HepG2 (cell line): ENCODE results near the gene CEP170. TPM values are rescaled to one million over a fixed set of nuclear protein-coding genes. Genes with fewer than 3 reads are reported as not detected.

Source experiments
- CCDC6 ChIP-seq: sonication (generic); formaldehyde crosslinking; IDR thresholded peaks from 2 replicates; pipeline ENCODE4 v1.8.1; 2022; ENCODE audit warnings: mild to moderate bottlenecking, missing genetic modification reagents, moderate library complexity
- GATA4 ChIP-seq: sonication (generic); IDR thresholded peaks from 2 replicates; pipeline ENCODE4 v1.6.1; 2016; ENCODE audit warnings: antibody characterized with exemption, low read depth, borderline replicate concordance
- JUND ChIP-seq: sonication (generic); formaldehyde crosslinking; IDR thresholded peaks from 2 replicates; pipeline ENCODE4 v1.8.0; 2022; ENCODE audit warnings: mild to moderate bottlenecking, missing genetic modification reagents
- KLF6 ChIP-seq: IDR thresholded peaks from 2 replicates; pipeline ENCODE4 v1.8.0; 2016; ENCODE audit warnings: missing biosample characterization, missing genetic modification reagents
- MYC ChIP-seq: sonication (generic); formaldehyde crosslinking; IDR thresholded peaks from 2 replicates; pipeline ENCODE4 v1.9.0; 2021; ENCODE audit warnings: missing genetic modification reagents, borderline replicate concordance
- NCOA2 ChIP-seq: sonication (generic); formaldehyde crosslinking; IDR thresholded peaks from 2 replicates; pipeline ENCODE4 v1.8.0; 2022; ENCODE audit warnings: inconsistent platforms
- TBX2 ChIP-seq: sonication (generic); formaldehyde crosslinking; IDR thresholded peaks from 2 replicates; pipeline ENCODE4 v1.5.0; 2020; ENCODE audit warnings: missing genetic modification reagents, mild to moderate bottlenecking, borderline replicate concordance
- YEATS4 ChIP-seq: sonication (generic); formaldehyde crosslinking; IDR thresholded peaks from 2 replicates; pipeline ENCODE4 v1.4.0; 2020; ENCODE audit warnings: missing genetic modification reagents, borderline replicate concordance
- ZMAT3 ChIP-seq: sonication (generic); formaldehyde crosslinking; conservative IDR thresholded peaks from 2 replicates; pipeline ENCODE4 v1.7.0; 2021; ENCODE audit warnings: missing genetic modification reagents
- ZNF124 ChIP-seq: sonication (generic); formaldehyde crosslinking; IDR thresholded peaks from 2 replicates; pipeline ENCODE4 v1.4.0; 2020; ENCODE audit warnings: missing genetic modification reagents
- ZNF138 ChIP-seq: sonication (generic); formaldehyde crosslinking; IDR thresholded peaks from 2 replicates; pipeline ENCODE4 v1.5.0; 2020; ENCODE audit warnings: mild to moderate bottlenecking, low read depth, missing genetic modification reagents
- ZNF383 ChIP-seq: sonication (generic); formaldehyde crosslinking; IDR thresholded peaks from 2 replicates; pipeline ENCODE4 v1.4.0; 2020; ENCODE audit warnings: missing genetic modification reagents, mild to moderate bottlenecking, borderline replicate concordance
- ZNF615 ChIP-seq: sonication (generic); formaldehyde crosslinking; IDR thresholded peaks from 2 replicates; pipeline ENCODE4 v1.5.0; 2020; ENCODE audit warnings: mild to moderate bottlenecking, missing genetic modification reagents, borderline replicate concordance
- ZNF746 ChIP-seq: sonication (generic); formaldehyde crosslinking; IDR thresholded peaks from 2 replicates; pipeline ENCODE4 v1.8.0; 2022; ENCODE audit warnings: mild to moderate bottlenecking, missing genetic modification reagents
- ZNF782 ChIP-seq: sonication (generic); formaldehyde crosslinking; IDR thresholded peaks from 2 replicates; pipeline ENCODE4 v1.4.0; 2020; ENCODE audit warnings: missing genetic modification reagents, mild to moderate bottlenecking, borderline replicate concordance
- ZNF850 ChIP-seq: sonication (generic); formaldehyde crosslinking; conservative IDR thresholded peaks from 2 replicates; pipeline ENCODE4 v1.9.0; 2021; ENCODE audit warnings: mild to moderate bottlenecking, missing genetic modification reagents
- ZSCAN22 ChIP-seq: sonication (generic); formaldehyde crosslinking; IDR thresholded peaks from 2 replicates; pipeline ENCODE4 v1.4.0; 2020; ENCODE audit warnings: mild to moderate bottlenecking, missing genetic modification reagents
- ZSCAN29 ChIP-seq: sonication (generic); formaldehyde crosslinking; conservative IDR thresholded peaks from 2 replicates; pipeline ENCODE4 v1.4.0; 2020; ENCODE audit warnings: mild to moderate bottlenecking, missing genetic modification reagents
- polyA plus RNA-seq, 8 experiments: library from polyadenylated mRNA; depleted of rRNA in 3 of 8; stranded (reverse) in 7 of 8; unstranded in 1 of 8; fragments of >200 nt; fragmentation: Illumina TruSeq in 4 of 8; extraction: Trizol in 4 of 8; gene quantifications; 2 replicates each; pipeline versions ENCODE4 v1.2.1 to v1.2.3, GENCODE V29; 2011 to 2016; ENCODE audit warnings: low read depth in 4 of 8, missing spikeins in 1 of 8, mixed read lengths in 1 of 8; ENCODE audit not compliant: insufficient read depth in 1 of 8
- total RNA-seq, 5 experiments: library from RNA; depleted of rRNA; stranded (reverse); fragments of >200 nt; fragmentation: Illumina TruSeq; extraction: Trizol; gene quantifications; 2 replicates each; pipeline ENCODE4 v1.2.3, GENCODE V29; 2016; ENCODE audit warnings: low read depth in 1 of 5
- TF ChIP-seq, protein P1 (sequence below): sonication (generic); formaldehyde crosslinking; IDR thresholded peaks from 2 replicates; pipeline ENCODE4 v1.8.1; 2023; ENCODE audit warnings: mild to moderate bottlenecking, moderate library complexity, missing genetic modification reagents
- TF ChIP-seq, protein P2 (sequence below): sonication (generic); formaldehyde crosslinking; IDR thresholded peaks from 2 replicates; pipeline ENCODE4 v1.5.0; 2020; ENCODE audit warnings: missing genetic modification reagents
- TF ChIP-seq, protein P3 (sequence below): IDR thresholded peaks from 2 replicates; pipeline ENCODE4 v1.4.0; 2020; ENCODE audit warnings: mild to moderate bottlenecking, missing genetic modification reagents
- TF ChIP-seq, protein P4 (sequence below): sonication (generic); formaldehyde crosslinking; conservative IDR thresholded peaks from 2 replicates; pipeline ENCODE4 v1.4.0; 2020; ENCODE audit warnings: missing genetic modification reagents

Gene CEP170
- total and polyA plus RNA-seq, 2 of the 13 experiments (the other 11 are each of a cell fraction or from before 2014, with no cell fraction given) = 23.0 to 28.6 TPM

GRCh38 chr1:243254927-243255790 is at the start of gene CEP170 (continued):
- TF ChIP-seq ZNF124 (CRISPR knock-in tag) (no peak), GATA4 (0 out of 2 replicates have a peak, but pooled peaks have one; percentile 26), ZNF615 (CRISPR knock-in tag) (no peak), JUND (CRISPR knock-in tag) (no peak), ZNF383 (0 out of 2 replicates have a peak, but pooled peaks have one; percentile 71), ZNF850 (CRISPR knock-in tag) (no peak), ZNF782 (peak; percentile 83; the same call in 1 of the 2 replicates), TBX2 (0 out of 2 replicates have a peak, but pooled peaks have one; percentile 20), KLF6 (CRISPR knock-in tag) (0 out of 2 replicates have a peak, but pooled peaks have one; percentile 33), ZNF746 (CRISPR knock-in tag) (0 out of 2 replicates have a peak, but pooled peaks have one; percentile 11), CCDC6 (no peak), ZNF138 (CRISPR knock-in tag) (no peak), YEATS4 (CRISPR knock-in tag) (peak; percentile 64; the same call in 1 of the 2 replicates), ZMAT3 (CRISPR knock-in tag) (no peak; the same call in 1 of the 2 replicates), NCOA2 (CRISPR knock-in tag) (no peak), ZSCAN22 (CRISPR knock-in tag) (no peak), MYC (CRISPR knock-in tag) (peak; percentile 38; the same call in 1 of the 2 replicates), ZSCAN29 (CRISPR knock-in tag) (no peak)
- TF ChIP-seq, protein P1, sequence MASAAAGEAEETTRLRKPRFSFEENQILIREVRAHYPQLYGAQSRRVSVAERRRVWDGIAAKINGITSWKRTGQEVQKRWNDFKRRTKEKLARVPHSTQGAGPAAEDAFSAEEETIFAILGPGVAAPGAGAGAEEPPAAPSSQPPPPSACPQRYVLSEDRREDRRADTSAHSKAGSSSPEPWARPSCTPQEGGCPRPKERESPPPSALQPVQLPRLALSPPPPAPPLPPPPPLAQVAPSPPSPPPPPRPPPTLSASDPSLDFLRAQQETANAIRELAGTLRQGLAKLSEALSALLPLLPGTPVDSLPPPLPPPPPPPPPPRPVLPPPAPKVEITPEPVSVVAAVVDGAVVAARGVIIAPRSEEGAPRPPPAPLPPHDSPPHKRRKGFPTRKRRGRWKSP (CRISPR knock-in tag) = 0 out of 2 replicates have a peak, but pooled peaks have one; percentile 37
- TF ChIP-seq, protein P2, sequence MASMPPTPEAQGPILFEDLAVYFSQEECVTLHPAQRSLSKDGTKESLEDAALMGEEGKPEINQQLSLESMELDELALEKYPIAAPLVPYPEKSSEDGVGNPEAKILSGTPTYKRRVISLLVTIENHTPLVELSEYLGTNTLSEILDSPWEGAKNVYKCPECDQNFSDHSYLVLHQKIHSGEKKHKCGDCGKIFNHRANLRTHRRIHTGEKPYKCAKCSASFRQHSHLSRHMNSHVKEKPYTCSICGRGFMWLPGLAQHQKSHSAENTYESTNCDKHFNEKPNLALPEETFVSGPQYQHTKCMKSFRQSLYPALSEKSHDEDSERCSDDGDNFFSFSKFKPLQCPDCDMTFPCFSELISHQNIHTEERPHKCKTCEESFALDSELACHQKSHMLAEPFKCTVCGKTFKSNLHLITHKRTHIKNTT (CRISPR knock-in tag) = no peak
- TF ChIP-seq, protein P3, sequence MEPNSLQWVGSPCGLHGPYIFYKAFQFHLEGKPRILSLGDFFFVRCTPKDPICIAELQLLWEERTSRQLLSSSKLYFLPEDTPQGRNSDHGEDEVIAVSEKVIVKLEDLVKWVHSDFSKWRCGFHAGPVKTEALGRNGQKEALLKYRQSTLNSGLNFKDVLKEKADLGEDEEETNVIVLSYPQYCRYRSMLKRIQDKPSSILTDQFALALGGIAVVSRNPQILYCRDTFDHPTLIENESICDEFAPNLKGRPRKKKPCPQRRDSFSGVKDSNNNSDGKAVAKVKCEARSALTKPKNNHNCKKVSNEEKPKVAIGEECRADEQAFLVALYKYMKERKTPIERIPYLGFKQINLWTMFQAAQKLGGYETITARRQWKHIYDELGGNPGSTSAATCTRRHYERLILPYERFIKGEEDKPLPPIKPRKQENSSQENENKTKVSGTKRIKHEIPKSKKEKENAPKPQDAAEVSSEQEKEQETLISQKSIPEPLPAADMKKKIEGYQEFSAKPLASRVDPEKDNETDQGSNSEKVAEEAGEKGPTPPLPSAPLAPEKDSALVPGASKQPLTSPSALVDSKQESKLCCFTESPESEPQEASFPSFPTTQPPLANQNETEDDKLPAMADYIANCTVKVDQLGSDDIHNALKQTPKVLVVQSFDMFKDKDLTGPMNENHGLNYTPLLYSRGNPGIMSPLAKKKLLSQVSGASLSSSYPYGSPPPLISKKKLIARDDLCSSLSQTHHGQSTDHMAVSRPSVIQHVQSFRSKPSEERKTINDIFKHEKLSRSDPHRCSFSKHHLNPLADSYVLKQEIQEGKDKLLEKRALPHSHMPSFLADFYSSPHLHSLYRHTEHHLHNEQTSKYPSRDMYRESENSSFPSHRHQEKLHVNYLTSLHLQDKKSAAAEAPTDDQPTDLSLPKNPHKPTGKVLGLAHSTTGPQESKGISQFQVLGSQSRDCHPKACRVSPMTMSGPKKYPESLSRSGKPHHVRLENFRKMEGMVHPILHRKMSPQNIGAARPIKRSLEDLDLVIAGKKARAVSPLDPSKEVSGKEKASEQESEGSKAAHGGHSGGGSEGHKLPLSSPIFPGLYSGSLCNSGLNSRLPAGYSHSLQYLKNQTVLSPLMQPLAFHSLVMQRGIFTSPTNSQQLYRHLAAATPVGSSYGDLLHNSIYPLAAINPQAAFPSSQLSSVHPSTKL = no peak
- TF ChIP-seq, protein P4, sequence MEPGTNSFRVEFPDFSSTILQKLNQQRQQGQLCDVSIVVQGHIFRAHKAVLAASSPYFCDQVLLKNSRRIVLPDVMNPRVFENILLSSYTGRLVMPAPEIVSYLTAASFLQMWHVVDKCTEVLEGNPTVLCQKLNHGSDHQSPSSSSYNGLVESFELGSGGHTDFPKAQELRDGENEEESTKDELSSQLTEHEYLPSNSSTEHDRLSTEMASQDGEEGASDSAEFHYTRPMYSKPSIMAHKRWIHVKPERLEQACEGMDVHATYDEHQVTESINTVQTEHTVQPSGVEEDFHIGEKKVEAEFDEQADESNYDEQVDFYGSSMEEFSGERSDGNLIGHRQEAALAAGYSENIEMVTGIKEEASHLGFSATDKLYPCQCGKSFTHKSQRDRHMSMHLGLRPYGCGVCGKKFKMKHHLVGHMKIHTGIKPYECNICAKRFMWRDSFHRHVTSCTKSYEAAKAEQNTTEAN (CRISPR knock-in tag) = no peak; the same call in 1 of the 2 replicates
